MM.1S (cell line): ENCODE results near the gene ACOX3.

Source experiments
- DNase-seq: peaks from one replicate; pipeline ENCODE4 v3.0.0-alpha.2; 2015
- H2AFZ ChIP-seq: fragments of 300-600 bp; sonication (generic); 2 replicates; pipeline ENCODE4 v1.6.0; 2016; ENCODE audit warnings: antibody characterized with exemption, low read length
- H3F3A ChIP-seq: fragments of 300-600 bp; sonication (generic); 2 replicates; pipeline ENCODE4 v1.6.1; 2016; ENCODE audit warnings: mild to moderate bottlenecking, antibody characterized with exemption, low read length, moderate library complexity, mixed read lengths; ENCODE audit not compliant: insufficient read depth
- H3K27ac ChIP-seq: fragments of 300-600 bp; sonication (generic); 2 replicates; pipeline ENCODE4 v1.5.1; 2016; ENCODE audit warnings: mild to moderate bottlenecking, low read length
- H3K27me3 ChIP-seq: fragments of 300-600 bp; sonication (generic); replicated peaks from 2 replicates; pipeline ENCODE4 v1.6.0; 2016; ENCODE audit warnings: low read length; ENCODE audit not compliant: insufficient read depth
- H3K36me3 ChIP-seq: fragments of 300-600 bp; sonication (generic); replicated peaks from 2 replicates; pipeline ENCODE4 v1.6.1; 2016; ENCODE audit warnings: mild to moderate bottlenecking, low read length, mixed read lengths; ENCODE audit not compliant: insufficient read depth
- H3K4me1 ChIP-seq: fragments of 300-600 bp; sonication (generic); 2 replicates; pipeline ENCODE4 v1.6.1; 2016; ENCODE audit warnings: low read length, mixed read lengths
- H3K4me2 ChIP-seq: fragments of 300-600 bp; sonication (generic); 2 replicates; pipeline ENCODE4 v1.6.0; 2016; ENCODE audit warnings: low read depth, low read length
- H3K4me3 ChIP-seq: fragments of 300-600 bp; sonication (generic); 2 replicates; pipeline ENCODE4 v1.5.1; 2016; ENCODE audit warnings: low read length, mixed read lengths
- H3K79me2 ChIP-seq: fragments of 300-600 bp; sonication (generic); 2 replicates; pipeline ENCODE4 v1.6.1; 2016; ENCODE audit warnings: mixed run types, low read length, mixed read lengths
- H3K9ac ChIP-seq: fragments of 300-600 bp; sonication (generic); 2 replicates; pipeline ENCODE4 v1.6.1; 2016; ENCODE audit warnings: low read length, mixed read lengths
- H3K9me2 ChIP-seq: fragments of 300-600 bp; sonication (generic); replicated peaks from 2 replicates; pipeline ENCODE4 v1.6.1; 2016; ENCODE audit warnings: mild to moderate bottlenecking, low read length, mixed read lengths; ENCODE audit not compliant: insufficient read depth
- H3K9me3 ChIP-seq: fragments of 300-600 bp; sonication (generic); replicated peaks from 2 replicates; pipeline ENCODE4 v1.6.1; 2016; ENCODE audit warnings: mild to moderate bottlenecking, low read length, mixed read lengths; ENCODE audit not compliant: insufficient read depth
- H4K20me1 ChIP-seq: fragments of 300-600 bp; sonication (generic); 2 replicates; pipeline ENCODE4 v1.6.1; 2016; ENCODE audit warnings: mild to moderate bottlenecking, low read length, moderate library complexity, mixed read lengths; ENCODE audit not compliant: insufficient read depth
- CTCF ChIP-seq: fragments of 300-600 bp; sonication (generic); IDR thresholded peaks from 2 replicates; pipeline ENCODE4 v1.5.1; 2016; ENCODE audit warnings: antibody characterized with exemption, low read length, mixed read lengths
- EZH2 ChIP-seq: fragments of 300-600 bp; sonication (generic); optimal IDR thresholded peaks from 2 replicates; pipeline ENCODE3; 2017; ENCODE audit warnings: low read depth, mild to moderate bottlenecking, antibody characterized with exemption, low read length, mixed read lengths
- EZH2phosphoT487 ChIP-seq: fragments of 300-600 bp; sonication (generic); IDR thresholded peaks from 2 replicates; pipeline ENCODE4 v1.6.1; 2018; ENCODE audit warnings: antibody characterized with exemption, low read length

ACOX3 gene

GRCh38 chr4:8465615-8466611 lies 25.4 kb upstream of the ACOX3 start:
- TF ChIP-seq CTCF = no peak
- TF ChIP-seq EZH2phosphoT487 = no peak
- TF ChIP-seq EZH2 = no peak
- H3K79me2 ChIP-seq = no peaks in the 10 kb centered on the region
- DNase-seq = no peak
- no peak overlapping the region for H3K4me2 ChIP-seq
- no peaks in the 10 kb centered on the region for H3K27me3 ChIP-seq
- no peaks in the 10 kb centered on the region for H3K9me2 ChIP-seq
- no peak overlapping the region for H3K4me3 ChIP-seq
- H2AFZ ChIP-seq = no peak overlapping the region
- no peaks in the 10 kb centered on the region for H3K9me3 ChIP-seq
- H3K36me3 ChIP-seq = no peaks in the 10 kb centered on the region
- H4K20me1 ChIP-seq = no peaks in the 10 kb centered on the region
- no peak overlapping the region for H3K27ac ChIP-seq
- no peak overlapping the region for H3K9ac ChIP-seq
- no peaks in the 10 kb centered on the region for H3F3A ChIP-seq
- H3K4me1 ChIP-seq = no peaks in the 10 kb centered on the region

- TF ChIP-seq CTCF (no peak), EZH2 (no peak), EZH2phosphoT487 (no peak)
- H4K20me1 ChIP-seq = no peaks in the 10 kb centered on the region
- no peaks in the 10 kb centered on the region for H3K9me3 ChIP-seq
- no peaks in the 10 kb centered on the region for H3K36me3 ChIP-seq
- H3K79me2 ChIP-seq = no peaks in the 10 kb centered on the region
- no peaks in the 10 kb centered on the region for H3K9me2 ChIP-seq
- H3K4me1 ChIP-seq = no peaks in the 10 kb centered on the region
- no peak overlapping the region for H3K9ac ChIP-seq
- no peak overlapping the region for H3K27ac ChIP-seq
- DNase-seq = no peak
- no peak overlapping the region for H3K4me2 ChIP-seq
- H3F3A ChIP-seq = no peaks in the 10 kb centered on the region
- H3K27me3 ChIP-seq = no peaks in the 10 kb centered on the region
- no peak overlapping the region for H3K4me3 ChIP-seq
- H2AFZ ChIP-seq = no peak overlapping the region
Measured at GRCh38 chr4:8464381-8464780, 23.9 kb upstream of the ACOX3 start.

- no peaks in the 10 kb centered on the region for H3K36me3 ChIP-seq
- H4K20me1 ChIP-seq = no peaks in the 10 kb centered on the region
- no peak overlapping the region for H3K9ac ChIP-seq
- H3K4me2 ChIP-seq = no peak overlapping the region
- no peaks in the 10 kb centered on the region for H3K9me3 ChIP-seq
- TF ChIP-seq CTCF = no peak
- no peak for TF ChIP-seq EZH2
- TF ChIP-seq EZH2phosphoT487 = no peak
- no peaks in the 10 kb centered on the region for H3K27me3 ChIP-seq
- H2AFZ ChIP-seq = no peak overlapping the region
- no peak for DNase-seq
- H3K27ac ChIP-seq = no peak overlapping the region
- H3K4me3 ChIP-seq = no peak overlapping the region
- no peaks in the 10 kb centered on the region for H3F3A ChIP-seq
- no peaks in the 10 kb centered on the region for H3K9me2 ChIP-seq
- no peaks in the 10 kb centered on the region for H3K79me2 ChIP-seq
- H3K4me1 ChIP-seq = no peaks in the 10 kb centered on the region
Measured at GRCh38 chr4:8463811-8464210, 23.3 kb upstream of the ACOX3 start.
